ENCODE data around the gene AGAP1. TPM values are rescaled to one million over a fixed set of nuclear protein-coding genes. Genes with fewer than 3 reads are reported as not detected.

AGAP1 gene
- total RNA-seq, 2 experiments from 2014 or later = not detected

DNA sequence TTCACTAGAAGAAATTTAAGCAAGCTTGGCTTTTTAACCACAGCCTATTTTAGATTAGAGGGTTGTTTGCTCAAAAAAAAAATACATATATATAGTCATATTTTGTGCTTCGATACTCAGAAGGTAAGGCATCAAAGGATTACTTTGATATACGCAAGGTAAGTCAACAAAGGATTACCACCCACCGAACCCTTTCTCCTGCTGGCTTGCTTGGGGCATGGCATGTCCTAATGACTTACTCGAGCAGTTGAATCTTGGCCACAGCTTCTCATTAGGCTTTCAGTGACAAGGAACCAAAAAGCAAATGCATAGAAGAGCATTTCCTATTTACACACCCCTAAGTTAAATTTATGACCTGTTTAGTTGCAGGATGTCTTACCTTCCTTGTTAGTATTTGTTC is 295.7 kb downstream of the AGAP1 start:
- no peaks in the 10 kb centered on the region for H3K9me2 ChIP-seq (ENCODE audit: insufficient read depth, low read length)
- no peak for TF ChIP-seq EZH2phosphoT487 (IDR thresholded peaks at IDR 0.05; ENCODE audit: borderline replicate concordance, low read depth, low read length)
- TF ChIP-seq, protein P1, sequence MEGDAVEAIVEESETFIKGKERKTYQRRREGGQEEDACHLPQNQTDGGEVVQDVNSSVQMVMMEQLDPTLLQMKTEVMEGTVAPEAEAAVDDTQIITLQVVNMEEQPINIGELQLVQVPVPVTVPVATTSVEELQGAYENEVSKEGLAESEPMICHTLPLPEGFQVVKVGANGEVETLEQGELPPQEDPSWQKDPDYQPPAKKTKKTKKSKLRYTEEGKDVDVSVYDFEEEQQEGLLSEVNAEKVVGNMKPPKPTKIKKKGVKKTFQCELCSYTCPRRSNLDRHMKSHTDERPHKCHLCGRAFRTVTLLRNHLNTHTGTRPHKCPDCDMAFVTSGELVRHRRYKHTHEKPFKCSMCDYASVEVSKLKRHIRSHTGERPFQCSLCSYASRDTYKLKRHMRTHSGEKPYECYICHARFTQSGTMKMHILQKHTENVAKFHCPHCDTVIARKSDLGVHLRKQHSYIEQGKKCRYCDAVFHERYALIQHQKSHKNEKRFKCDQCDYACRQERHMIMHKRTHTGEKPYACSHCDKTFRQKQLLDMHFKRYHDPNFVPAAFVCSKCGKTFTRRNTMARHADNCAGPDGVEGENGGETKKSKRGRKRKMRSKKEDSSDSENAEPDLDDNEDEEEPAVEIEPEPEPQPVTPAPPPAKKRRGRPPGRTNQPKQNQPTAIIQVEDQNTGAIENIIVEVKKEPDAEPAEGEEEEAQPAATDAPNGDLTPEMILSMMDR (conservative IDR thresholded peaks at IDR 0.05; ENCODE audit: low read length) = no peak
- no peaks in the 10 kb centered on the region for H4K20me1 ChIP-seq (ENCODE audit: insufficient read depth, low read length)
- BruUV-seq (replicated peaks) = no TSS peak
- no peaks in the 10 kb centered on the region for H3K79me2 ChIP-seq (ENCODE audit: insufficient read depth, low read depth, low read length)
- ChIA-PET CTCF (ENCODE audit: unreplicated experiment) (no interaction called here), POLR2A (interaction anchor here (0.5 kb wide), 1 partner anchor 371 kb away, joined by 6 read pairs; no protein-coding TSS in a partner anchor)
- no peaks in the 10 kb centered on the region for H3K4me1 ChIP-seq (ENCODE audit: insufficient read depth, low read length, poor library complexity, severe bottlenecking)
- no peaks in the 10 kb centered on the region for H3K9me3 ChIP-seq (ENCODE audit: low read length)
- DNase-seq (ENCODE audit: low spot score) = no peak
- no peaks in the 10 kb centered on the region for H3K36me3 ChIP-seq (ENCODE audit: insufficient read depth, low read length)
- no peak overlapping the region for H3K27ac ChIP-seq (ENCODE audit: low read depth, low read length, poor library complexity, severe bottlenecking)
- H3K4me3 ChIP-seq (ENCODE audit: low read depth, low read length, poor library complexity, severe bottlenecking) = no peak overlapping the region
- no peak overlapping the region for H2AFZ ChIP-seq (ENCODE audit: low read length)
- H3K4me2 ChIP-seq (ENCODE audit: low read length) = no peak overlapping the region
- intact Hi-C loops (cut with micrococcal nuclease; ENCODE audit: unreplicated experiment) = no loop called here

DNA sequence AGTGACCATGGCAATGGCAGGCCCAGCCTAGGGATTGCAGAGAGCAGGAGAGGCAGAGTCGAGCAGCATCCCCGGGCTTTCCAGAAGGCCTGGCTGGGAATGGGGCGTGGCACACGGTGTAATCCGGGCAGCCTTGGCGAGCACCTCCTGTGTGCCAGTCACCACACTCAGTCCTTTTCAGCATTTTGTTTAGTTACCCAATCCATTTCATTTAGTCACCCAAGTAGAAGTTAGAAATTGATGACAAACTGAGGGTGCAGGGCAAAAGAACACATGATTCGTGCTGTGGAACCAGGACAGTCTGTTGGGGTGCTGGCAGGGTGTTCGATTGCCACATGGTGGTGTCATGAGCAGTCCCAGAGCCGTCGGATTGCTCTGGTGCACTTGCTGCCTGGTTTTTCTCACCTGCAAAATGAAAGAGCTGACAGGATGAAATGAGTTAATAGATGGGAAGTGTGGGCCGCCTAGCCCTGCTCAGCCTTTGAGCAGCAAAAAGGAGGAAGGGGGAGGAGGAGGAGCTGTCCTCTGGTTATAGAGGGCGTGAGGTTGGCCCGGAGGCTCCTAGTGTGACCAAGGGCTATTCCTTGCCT is 299.4 kb downstream of the AGAP1 start:
- peak; percentile 4 for DNase-seq (ENCODE audit: low spot score)
- intact Hi-C loops (cut with micrococcal nuclease; ENCODE audit: unreplicated experiment) = no loop called here
- TF ChIP-seq EZH2phosphoT487 (IDR thresholded peaks at IDR 0.05; ENCODE audit: borderline replicate concordance, low read depth, low read length) = no peak
- TF ChIP-seq, protein P1 (conservative IDR thresholded peaks at IDR 0.05; ENCODE audit: low read length) = peak; percentile 63
- Histone ChIP-seq H2AFZ (ENCODE audit: low read length) (no peak overlapping the region), H3K4me2 (ENCODE audit: low read length) (no peak overlapping the region), H3K4me1 (ENCODE audit: insufficient read depth, low read length, poor library complexity, severe bottlenecking) (no peaks in the 10 kb centered on the region), H4K20me1 (ENCODE audit: insufficient read depth, low read length) (no peaks in the 10 kb centered on the region), H3K9me3 (ENCODE audit: low read length) (no peaks in the 10 kb centered on the region), H3K79me2 (ENCODE audit: insufficient read depth, low read depth, low read length) (no peaks in the 10 kb centered on the region), H3K9me2 (ENCODE audit: insufficient read depth, low read length) (no peaks in the 10 kb centered on the region), H3K27ac (ENCODE audit: low read depth, low read length, poor library complexity, severe bottlenecking) (no peak overlapping the region), H3K36me3 (ENCODE audit: insufficient read depth, low read length) (no peaks in the 10 kb centered on the region), H3K4me3 (ENCODE audit: low read depth, low read length, poor library complexity, severe bottlenecking) (no peak overlapping the region)
- ChIA-PET POLR2A (no interaction called here), CTCF (ENCODE audit: unreplicated experiment) (no interaction called here)
- no TSS peak for BruUV-seq (replicated peaks)

- CTCF ChIA-PET (ENCODE audit: unreplicated experiment) = no interaction called here
- H3K9me3 ChIP-seq (ENCODE audit: low read length) = no peaks in the 10 kb centered on the region
- no peaks in the 10 kb centered on the region for H3K79me2 ChIP-seq (ENCODE audit: insufficient read depth, low read depth, low read length)
- TF ChIP-seq, protein P1 (conservative IDR thresholded peaks at IDR 0.05; ENCODE audit: low read length) = no peak
- TF ChIP-seq EZH2phosphoT487 (IDR thresholded peaks at IDR 0.05; ENCODE audit: borderline replicate concordance, low read depth, low read length) = no peak
- intact Hi-C loops (cut with micrococcal nuclease; ENCODE audit: unreplicated experiment) = no loop called here
- BruUV-seq (replicated peaks) = no TSS peak
- no peaks in the 10 kb centered on the region for H3K4me1 ChIP-seq (ENCODE audit: insufficient read depth, low read length, poor library complexity, severe bottlenecking)
- no peak overlapping the region for H3K27ac ChIP-seq (ENCODE audit: low read depth, low read length, poor library complexity, severe bottlenecking)
- POLR2A ChIA-PET = no interaction called here
- no peaks in the 10 kb centered on the region for H3K9me2 ChIP-seq (ENCODE audit: insufficient read depth, low read length)
- no peaks in the 10 kb centered on the region for H4K20me1 ChIP-seq (ENCODE audit: insufficient read depth, low read length)
- no peak overlapping the region for H3K4me2 ChIP-seq (ENCODE audit: low read length)
- no peak overlapping the region for H2AFZ ChIP-seq (ENCODE audit: low read length)
- no peak overlapping the region for H3K4me3 ChIP-seq (ENCODE audit: low read depth, low read length, poor library complexity, severe bottlenecking)
- DNase-seq (ENCODE audit: low spot score) = no peak
- no peaks in the 10 kb centered on the region for H3K36me3 ChIP-seq (ENCODE audit: insufficient read depth, low read length)
Measured at GRCh38 chr2:235799281-235799680, 305.4 kb downstream of the AGAP1 start.

Data from OCI-LY7 (cell line).